Measurements from ENCODE around the gene SETDB2.

- TF ChIP-seq CTCF (IDR thresholded peaks at IDR 0.05) (no peak), POLR2A (IDR thresholded peaks at IDR 0.05) (no peak)
Observed at GRCh38 chr13:49533591-49534269, 89.7 kb downstream of the SETDB2 start.

Measured in vagina (tissue), 2 donors.